ENCODE measurements around the gene SLC6A6.

DNA sequence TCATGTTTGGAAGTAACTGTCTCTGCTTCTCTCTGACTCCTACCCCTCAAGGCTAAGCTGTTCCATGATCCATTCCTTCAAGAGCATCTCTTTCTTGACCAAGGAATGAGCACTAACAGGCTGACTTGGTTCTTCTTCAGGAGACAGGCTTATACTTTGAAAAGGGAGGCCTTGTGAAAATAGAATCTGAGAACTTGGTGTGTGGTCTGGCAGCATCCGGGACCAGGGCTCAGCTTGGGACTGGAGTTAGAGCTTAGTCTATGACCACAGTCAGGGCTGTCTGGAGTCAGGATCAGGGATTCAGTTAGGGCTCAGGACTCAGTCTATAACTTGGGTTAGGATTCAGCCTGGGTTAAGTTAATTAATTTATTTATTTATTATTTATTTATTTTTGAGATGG, 44.9 kb upstream of the SLC6A6 start:
- TF ChIP-seq, protein P1, sequence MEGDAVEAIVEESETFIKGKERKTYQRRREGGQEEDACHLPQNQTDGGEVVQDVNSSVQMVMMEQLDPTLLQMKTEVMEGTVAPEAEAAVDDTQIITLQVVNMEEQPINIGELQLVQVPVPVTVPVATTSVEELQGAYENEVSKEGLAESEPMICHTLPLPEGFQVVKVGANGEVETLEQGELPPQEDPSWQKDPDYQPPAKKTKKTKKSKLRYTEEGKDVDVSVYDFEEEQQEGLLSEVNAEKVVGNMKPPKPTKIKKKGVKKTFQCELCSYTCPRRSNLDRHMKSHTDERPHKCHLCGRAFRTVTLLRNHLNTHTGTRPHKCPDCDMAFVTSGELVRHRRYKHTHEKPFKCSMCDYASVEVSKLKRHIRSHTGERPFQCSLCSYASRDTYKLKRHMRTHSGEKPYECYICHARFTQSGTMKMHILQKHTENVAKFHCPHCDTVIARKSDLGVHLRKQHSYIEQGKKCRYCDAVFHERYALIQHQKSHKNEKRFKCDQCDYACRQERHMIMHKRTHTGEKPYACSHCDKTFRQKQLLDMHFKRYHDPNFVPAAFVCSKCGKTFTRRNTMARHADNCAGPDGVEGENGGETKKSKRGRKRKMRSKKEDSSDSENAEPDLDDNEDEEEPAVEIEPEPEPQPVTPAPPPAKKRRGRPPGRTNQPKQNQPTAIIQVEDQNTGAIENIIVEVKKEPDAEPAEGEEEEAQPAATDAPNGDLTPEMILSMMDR (conservative IDR thresholded peaks at IDR 0.05 in 1 of 2, IDR thresholded peaks at IDR 0.05 in 1 of 2; ENCODE audit: extremely low read depth in 1 of 2, insufficient read depth in 1 of 2, low read depth in 1 of 2, low read length in 2 of 2) = no peak
- TF ChIP-seq EZH2 (IDR thresholded peaks at IDR 0.05; ENCODE audit: borderline replicate concordance, low read length) = no peak
